NOMO-1 (cell line): ENCODE measurements around the gene IQSEC1.
A peak's percentile ranks its signal among the peaks of the same experiment; 100 is the strongest.

Experiments used
- DNase-seq, 2 experiments: peaks; one replicate each; lab custom pipeline; 2025; ENCODE audit not compliant: unreplicated experiment in 2 of 2; lab: John Stamatoyannopoulos, UW

The IQSEC1 gene

GRCh38 chr3:12862387-12862786, 210.8 kb downstream of the IQSEC1 start:
- no peak for DNase-seq

GRCh38 chr3:12861611-12862010, 211.6 kb downstream of the IQSEC1 start:
- no peak for DNase-seq

GRCh38 chr3:12859840-12860239, 213.4 kb downstream of the IQSEC1 start:
- no peak for DNase-seq

GRCh38 chr3:12856626-12857025, 216.6 kb downstream of the IQSEC1 start:
- no peak for DNase-seq

GRCh38 chr3:12854565-12854964, 218.7 kb downstream of the IQSEC1 start:
- DNase-seq: no peak

- DNase-seq: peak; percentile 32 to 37
These were observed 219.4 kb downstream of the IQSEC1 start for GRCh38 chr3:12853847-12854246.

GRCh38 chr3:12852201-12852600, 221.0 kb downstream of the IQSEC1 start:
- no peak for DNase-seq
